Measurements from ENCODE around the gene CCDC3. TPM values are rescaled to one million over a fixed set of nuclear protein-coding genes. Genes with fewer than 3 reads are reported as not detected.
"Not testable (repeated sequence)": the region's sequence is repeated elsewhere in the genome, so short reads cannot be mapped to it uniquely, and the experiment has no call there.

Gene CCDC3
- total RNA-seq, 1 donor from 2014 or later, result 18.8 TPM

DNA sequence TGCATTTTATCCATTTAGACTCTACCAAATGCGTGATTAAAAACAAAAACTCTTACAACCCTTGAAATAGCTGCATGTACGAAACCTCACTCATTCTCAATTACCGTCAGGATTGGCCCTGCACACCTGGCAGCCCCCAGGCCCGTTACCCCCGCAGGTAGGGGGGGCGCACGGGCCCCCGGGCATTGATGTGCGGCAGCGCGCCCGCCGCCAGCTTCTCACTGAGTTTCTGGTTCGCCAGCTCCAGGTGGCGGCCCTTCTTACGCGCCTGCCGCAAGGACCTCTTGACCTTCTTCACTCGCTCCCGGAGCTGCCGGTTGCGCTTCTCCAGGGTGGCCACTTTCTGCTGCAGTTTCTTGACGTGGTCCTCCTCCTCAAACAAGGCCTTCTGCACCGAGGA lies 103.2 kb downstream of the CCDC3 start:
- no peak for FAIRE-seq
- DNase-seq (ENCODE audit: low spot score in 2 of 2), result no peak

DNA sequence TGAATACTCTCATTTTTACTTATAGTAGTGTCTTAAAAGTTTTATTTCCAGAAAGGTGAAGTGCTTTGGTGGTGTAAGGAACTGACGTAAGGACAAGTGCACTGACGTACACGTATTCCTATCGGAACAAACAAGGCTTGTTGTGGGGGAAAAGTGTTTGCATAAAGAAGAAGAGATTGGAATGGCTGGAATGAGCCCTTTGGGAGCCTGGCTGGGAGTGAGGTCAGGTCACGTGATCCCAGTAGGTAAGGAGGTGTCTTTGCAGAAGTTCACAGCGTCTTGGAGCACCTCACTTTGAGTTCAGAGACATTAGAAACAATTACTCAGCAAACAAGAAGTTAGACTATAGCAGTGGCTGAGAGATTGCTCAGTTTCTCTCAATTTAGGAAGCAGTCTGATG lies 104.2 kb downstream of the CCDC3 start:
- DNase-seq (ENCODE audit: low spot score in 2 of 2) (no peak), FAIRE-seq (no peak)

DNA sequence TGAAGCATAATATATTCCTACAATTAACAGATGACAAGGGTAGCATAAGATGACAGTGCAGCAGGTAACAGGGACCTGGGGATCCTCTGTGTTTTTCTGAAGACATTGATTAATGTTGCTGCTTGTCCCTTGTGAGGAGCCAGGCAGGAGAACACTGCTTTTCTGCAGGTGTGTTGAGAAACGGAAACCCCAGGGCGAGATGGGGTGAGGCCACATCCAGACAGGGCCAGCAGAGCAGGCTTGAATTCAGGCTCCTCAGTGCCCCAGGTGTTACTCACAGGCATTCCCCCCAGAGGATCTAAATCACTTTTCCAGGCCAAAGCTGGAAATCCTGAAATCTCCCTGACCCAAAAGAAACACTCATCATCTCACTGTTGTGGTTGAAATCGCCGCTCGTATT lies 105.3 kb downstream of the CCDC3 start:
- FAIRE-seq (no peak), DNase-seq (ENCODE audit: low spot score in 2 of 2) (no peak)

DNA sequence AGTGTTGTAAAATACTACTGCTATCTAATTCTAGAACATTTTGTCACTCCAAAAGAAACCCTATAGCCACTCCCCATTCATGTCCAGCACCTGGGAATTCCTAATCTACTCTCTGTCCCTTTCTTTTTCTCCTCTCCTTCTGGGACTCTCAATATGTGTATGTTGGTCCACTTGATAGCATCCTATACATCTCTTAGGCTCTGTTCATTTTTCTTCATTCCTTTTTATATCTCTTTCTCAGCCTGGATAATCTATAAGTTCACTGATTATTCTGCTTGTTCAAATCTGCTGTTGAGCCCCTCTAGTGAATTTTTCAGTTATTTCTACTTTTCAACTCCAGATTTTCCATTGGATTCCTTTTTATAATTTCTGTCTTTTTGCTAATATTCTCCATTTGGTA lies 108.6 kb downstream of the CCDC3 start:
- FAIRE-seq (no peak), DNase-seq (ENCODE audit: low spot score in 2 of 2) (no peak)

GRCh38 chr10:12890958-12891357 lies 110.6 kb downstream of the CCDC3 start:
- DNase-seq (ENCODE audit: low spot score in 2 of 2), result no peak
- no peak for FAIRE-seq

DNA sequence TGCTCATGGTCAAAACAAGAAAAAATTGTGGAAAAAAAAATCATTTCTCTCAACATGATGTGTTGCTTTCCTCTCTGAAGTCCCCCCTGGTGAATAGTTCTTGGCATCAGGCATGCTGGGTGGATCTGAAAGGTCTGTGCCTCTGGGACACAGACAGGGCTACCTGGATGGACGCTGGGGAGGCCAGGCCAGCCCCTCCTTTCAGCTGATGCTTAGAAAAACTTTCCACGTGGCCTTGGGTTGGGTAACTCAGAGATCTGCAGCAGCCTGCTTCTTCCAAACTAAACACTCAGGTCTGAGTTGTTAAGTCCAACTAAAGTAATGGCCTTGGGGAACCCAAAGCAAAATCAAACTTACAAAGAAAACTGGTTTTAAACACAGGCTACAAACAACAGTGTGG lies 113.0 kb downstream of the CCDC3 start:
- no peak for DNase-seq (ENCODE audit: low spot score in 2 of 2)
- no peak for FAIRE-seq

GRCh38 chr10:12887780-12888179 lies 113.7 kb downstream of the CCDC3 start:
- DNase-seq (ENCODE audit: low spot score in 2 of 2) (no peak), FAIRE-seq (no peak)

- DNase-seq (ENCODE audit: low spot score in 2 of 2), result no peak
- FAIRE-seq, result no peak
Observed at GRCh38 chr10:12884851-12885250, 116.7 kb downstream of the CCDC3 start.

GRCh38 chr10:12880423-12880822 lies 121.1 kb downstream of the CCDC3 start:
- FAIRE-seq, result no peak

GRCh38 chr10:12877150-12877549 lies 124.4 kb downstream of the CCDC3 start:
- FAIRE-seq, result no peak
- DNase-seq (ENCODE audit: low spot score in 2 of 2), result no peak

More at GRCh38 chr10:12880423-12880822, 121.1 kb downstream of the CCDC3 start:
- no peak for DNase-seq (ENCODE audit: low spot score in 2 of 2)

GRCh38 chr10:12876266-12876665 lies 125.2 kb downstream of the CCDC3 start:
- DNase-seq (ENCODE audit: low spot score in 2 of 2) (no peak), FAIRE-seq (no peak)

- FAIRE-seq, result no peak
- no peak for DNase-seq (ENCODE audit: low spot score in 2 of 2)
Observed at GRCh38 chr10:12875100-12875499, 126.4 kb downstream of the CCDC3 start.

DNA sequence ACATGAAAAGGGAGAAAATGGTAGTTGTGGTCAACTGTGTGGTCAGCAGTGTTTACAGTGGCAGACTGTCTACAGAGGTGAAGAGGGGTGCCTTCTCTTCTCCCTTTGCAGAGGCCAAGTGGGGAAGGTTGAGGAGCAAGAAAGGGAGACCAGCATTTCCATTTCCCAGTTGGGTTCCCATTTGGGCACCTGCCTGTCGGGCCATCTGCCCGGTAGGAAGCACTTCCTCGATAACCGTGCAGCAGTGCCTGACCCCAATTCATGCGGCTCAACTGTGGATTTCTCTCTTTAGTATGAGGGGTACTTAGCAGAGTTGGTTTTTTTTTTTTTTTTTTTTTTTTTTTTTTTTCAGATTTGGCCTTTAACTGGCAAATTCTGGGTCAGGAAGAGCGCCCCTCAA lies 127.0 kb downstream of the CCDC3 start:
- no peak for DNase-seq (ENCODE audit: low spot score in 2 of 2)
- no peak for FAIRE-seq

DNA sequence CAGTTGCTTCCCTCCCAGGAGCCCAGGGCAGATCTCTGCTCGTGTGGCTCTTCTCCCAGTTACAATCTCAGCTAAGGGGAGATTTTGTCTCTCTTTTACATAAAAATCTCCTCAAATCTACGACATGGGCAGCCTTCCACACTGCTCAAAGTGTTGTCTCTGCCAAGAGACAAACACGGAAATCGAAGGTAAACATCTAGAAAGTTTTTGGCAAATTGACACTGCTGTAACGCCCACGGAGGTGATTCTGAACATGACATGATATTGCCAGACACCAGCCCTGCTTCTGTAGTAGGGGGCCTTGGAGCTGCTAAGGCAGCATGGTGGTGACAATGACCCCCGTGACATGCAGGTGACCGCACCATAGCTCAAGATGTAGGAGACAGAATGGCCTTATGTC lies 128.3 kb downstream of the CCDC3 start:
- no peak for FAIRE-seq
- DNase-seq (ENCODE audit: low spot score in 2 of 2), result no peak

GRCh38 chr10:12872577-12872976 lies 128.9 kb downstream of the CCDC3 start:
- DNase-seq (ENCODE audit: low spot score in 2 of 2) (no peak), FAIRE-seq (no peak)

DNA sequence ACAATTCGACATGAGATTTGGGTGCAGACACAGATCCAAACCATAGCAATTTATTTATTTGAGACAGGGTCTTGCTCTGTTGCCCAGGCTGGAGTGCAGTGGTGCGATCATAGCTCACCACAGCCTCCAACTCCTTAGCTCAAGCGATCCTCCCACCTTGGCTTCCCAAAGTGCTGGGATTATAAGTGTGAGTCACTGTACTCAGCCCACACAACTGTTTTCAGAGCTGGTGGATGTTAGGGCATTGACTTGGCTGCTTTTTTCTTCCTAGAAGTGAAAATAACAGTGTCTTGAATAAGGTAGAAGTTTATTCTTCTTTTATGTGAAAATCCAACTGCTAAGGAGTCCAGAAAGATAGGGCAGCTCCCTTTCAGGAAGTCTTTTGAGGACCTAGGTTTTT lies 132.1 kb downstream of the CCDC3 start:
- no peak for DNase-seq (ENCODE audit: low spot score in 2 of 2)

GRCh38 chr10:12868229-12868628 lies 133.3 kb downstream of the CCDC3 start:
- no peak for FAIRE-seq
- DNase-seq (ENCODE audit: low spot score in 2 of 2), result no peak

More for the DNA sequence above, 132.1 kb downstream of the CCDC3 start:
- FAIRE-seq, result no peak

GRCh38 chr10:12865515-12865914 lies 136.0 kb downstream of the CCDC3 start:
- not testable (repeated sequence) for FAIRE-seq; DNase-seq (ENCODE audit: low spot score in 2 of 2)

GRCh38 chr10:12862459-12862858 lies 139.1 kb downstream of the CCDC3 start:
- DNase-seq (ENCODE audit: low spot score in 2 of 2) (no peak), FAIRE-seq (no peak)

DNA sequence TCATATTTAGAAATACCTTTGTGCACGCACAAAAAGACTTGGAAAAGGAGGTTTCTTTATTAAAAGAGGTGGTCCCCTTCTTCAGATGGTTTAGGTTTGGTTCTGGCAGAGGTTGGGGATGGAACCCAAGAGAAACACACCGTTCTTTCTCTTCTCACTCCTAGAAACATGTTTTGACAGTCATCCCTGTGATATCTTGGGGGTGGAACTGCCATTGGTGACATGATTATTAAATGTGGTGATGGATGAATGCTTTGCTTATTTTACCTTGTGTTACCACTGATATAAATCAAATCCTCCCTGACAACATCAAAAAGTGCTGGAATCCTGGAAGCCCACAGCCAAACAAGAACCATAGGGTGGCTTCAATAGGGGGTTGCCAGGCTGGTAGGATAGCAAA lies 146.5 kb downstream of the CCDC3 start:
- no peak for FAIRE-seq
- DNase-seq (ENCODE audit: low spot score in 2 of 2), result no peak

GRCh38 chr10:12852687-12853086 lies 148.8 kb downstream of the CCDC3 start:
- FAIRE-seq (no peak), DNase-seq (ENCODE audit: low spot score in 2 of 2) (no peak)

GRCh38 chr10:12849319-12850181 lies 152.0 kb downstream of the CCDC3 start:
- DNase-seq (ENCODE audit: low spot score in 2 of 2) (no peak), FAIRE-seq (no peak)

Measured in frontal cortex (tissue), 4 donors.